ENCODE results near the gene RGP1.

Gene RGP1

DNA sequence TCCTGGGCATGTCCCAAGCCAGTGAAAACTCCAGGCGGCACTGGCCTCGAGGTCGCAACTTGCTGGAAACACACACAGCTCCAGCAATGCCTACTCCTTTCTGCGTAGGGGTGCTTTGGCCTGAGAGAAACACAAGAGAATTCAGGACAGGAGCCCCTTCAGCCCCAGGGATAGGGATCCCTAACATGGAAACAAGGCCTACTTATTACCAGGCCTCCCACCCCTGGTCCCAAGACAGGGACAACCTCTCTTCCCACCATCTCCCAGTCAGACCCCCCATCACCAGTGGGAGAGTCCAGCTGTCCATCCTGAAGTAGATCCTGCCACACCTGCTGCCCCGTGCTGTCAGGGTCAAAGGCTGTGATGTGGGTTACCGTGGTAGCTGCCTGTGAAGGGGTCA, 8.8 kb upstream of the RGP1 start:
- DNase-seq = no peak

DNA sequence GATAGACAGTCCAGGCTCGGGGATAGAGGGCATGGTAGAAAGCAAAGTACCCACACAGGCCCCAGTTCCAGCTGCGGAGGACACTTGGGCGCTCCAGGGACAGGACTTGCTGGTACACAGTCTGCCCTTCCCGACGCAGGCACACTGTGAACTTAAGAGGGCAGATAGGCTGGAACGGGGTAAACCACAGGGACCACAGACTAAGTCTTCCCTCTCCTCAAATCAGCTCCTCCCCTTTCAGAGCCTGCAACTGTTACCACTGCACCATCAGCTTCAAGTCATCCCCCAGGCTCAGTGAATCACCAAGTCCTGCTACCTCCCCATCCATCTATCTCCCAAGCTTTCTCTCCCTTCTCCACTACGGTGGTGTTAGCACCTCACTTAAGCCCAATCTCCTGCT, 7.3 kb upstream of the RGP1 start:
- no peak for DNase-seq

DNA sequence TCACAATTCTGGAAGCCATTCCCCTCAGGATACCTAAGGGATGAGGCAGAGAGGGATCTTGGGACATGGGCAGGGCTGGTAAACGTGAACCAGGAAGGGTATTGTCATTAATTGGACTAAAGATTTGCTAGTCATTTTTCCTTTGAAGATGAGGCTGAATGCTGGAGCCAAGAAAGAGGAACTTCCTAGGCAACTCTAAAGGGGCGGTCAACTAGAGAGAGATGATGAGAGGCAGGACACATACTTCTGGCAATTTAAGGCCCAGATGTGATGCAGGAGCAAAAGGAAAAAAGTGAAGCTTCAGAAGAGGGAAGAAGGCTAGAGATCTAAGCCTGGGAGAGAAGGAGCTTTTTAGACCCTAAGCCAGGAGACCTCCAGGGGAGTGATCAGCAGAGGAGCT, 5.6 kb upstream of the RGP1 start:
- no peak for DNase-seq

DNA sequence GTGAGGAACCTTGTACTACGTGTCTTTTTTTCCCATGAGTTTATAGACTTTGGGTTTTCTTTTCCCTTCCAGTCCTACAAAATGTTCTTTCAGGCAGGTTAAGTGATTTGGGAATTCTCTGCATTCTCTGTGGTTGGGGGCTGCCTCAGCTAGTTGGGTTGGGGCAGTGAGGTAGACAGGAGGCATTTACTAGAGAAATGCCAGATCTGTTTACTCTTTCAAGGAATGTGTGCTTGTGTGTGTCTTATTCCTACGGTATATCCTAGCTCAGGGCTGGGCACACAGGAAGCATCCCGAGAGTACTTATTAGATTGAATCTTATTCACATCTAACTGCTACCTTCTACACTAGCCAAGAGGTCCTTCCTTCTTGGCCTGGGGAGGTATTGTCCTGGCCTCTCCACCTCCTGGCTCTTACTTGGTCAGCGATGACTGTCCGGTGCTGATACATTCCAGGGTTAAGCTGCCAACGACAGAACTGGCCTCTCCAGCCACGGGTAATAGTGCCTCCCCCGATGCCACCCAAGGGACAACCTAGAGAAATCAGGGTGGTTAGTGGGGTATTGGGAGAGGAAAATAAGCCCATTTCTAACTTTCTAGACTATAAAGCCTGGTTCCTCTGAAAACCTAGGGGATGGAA, 5.1 kb upstream of the RGP1 start:
- DNase-seq = no peak

DNA sequence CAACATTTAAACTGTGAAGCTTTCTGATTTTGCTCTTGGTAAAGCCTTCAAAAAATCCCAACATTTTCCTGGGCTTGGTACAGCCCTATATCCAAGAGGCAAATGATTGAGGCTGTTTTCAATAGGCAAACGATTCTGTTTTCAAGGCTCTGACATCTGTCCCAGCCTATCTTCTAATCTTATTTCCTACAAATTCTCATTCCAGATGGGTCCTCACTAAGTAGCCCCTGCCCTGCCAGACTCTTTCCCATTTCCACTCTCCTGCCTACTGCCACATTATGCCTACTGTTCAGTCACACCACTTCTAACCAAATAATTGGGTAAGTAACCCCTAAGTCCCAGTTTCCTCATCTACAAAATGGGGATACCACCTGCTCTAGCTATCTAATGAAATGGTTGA, 3.5 kb upstream of the RGP1 start:
- DNase-seq = no peak

DNA sequence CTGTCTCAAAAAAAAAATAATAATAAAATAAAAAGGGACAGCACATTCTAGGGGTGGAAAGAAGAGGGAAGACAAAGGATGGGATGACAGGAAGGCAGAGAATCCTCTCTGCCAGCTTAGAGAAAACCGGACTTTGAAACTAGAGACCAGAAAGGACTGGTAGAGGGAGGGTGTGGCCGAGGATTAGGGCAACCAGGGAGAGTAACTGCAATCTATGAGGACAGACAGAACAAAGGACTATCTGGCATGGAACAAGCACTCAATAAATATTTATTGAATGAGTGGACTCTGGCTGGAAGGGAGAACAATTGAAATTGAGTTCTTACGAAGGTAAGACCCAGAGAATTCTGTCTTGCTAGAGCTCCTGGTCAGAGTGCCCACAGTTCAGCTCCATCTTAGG, 2.5 kb upstream of the RGP1 start:
- no peak for DNase-seq

DNA sequence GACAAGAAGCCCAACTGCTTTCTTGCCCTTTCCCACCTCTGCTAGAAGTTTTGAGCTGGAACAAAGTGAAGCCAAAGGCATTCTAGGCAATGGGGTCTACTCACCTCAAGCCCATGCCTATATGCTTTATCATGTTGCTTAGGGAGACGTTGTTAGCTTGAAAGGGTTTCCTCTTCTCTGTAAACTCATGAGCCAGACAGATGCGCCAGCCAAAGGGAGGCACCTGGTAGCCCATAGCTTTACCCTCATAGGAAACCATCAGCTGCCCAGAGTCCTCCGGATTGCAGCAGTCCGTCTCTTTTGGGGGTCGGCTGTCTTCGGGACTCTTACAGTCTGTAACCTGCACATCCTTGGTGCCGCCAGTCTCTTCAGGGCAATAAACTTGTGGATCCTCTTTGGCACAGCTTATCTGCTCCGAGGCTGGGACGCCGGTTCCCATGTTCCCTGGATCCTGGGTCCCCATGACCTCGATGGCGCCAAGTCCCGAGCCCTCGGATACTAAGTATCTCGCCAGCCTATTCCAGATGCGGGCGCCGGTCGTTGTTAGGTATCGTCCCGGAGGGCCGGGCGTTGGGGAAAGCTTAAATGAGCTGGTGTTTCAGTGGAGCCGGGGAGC, 737 bp upstream of the RGP1 start:
- DNase-seq = no peak

DNA sequence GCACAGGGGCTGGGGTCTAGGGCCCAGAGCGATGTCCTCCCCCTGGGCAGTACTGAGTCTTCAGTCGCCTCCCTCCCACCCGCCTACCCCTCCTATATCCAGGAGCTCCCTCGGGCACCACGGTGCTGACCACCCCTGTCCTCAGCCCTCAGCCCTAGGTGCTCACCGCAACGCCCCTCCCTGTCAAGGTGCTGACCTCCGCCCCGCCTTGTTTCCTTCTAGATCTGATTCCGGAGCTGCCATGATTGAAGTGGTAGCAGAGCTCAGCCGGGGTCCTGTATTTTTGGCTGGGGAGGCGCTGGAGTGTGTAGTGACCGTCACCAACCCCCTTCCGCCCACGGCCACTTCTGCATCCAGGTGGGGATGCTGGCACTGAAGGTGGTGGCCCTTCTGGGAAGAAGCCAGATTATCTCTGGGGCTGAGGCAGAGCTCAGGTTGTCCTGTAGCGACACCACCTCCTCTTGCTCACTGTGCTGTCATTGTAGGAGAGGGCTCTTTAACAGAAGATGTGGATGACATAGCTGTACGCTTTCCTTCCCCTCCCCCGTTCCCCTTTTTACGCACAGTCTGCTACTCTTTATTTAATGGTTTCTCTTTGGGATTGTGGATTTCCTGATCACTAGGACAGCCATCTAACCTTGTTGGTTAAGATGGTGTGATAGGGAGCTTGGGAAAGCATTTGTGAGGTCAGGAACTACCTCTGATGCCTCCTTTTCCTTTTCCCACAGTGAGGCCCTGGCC, 598 bp downstream of the RGP1 start:
- peak in 15 of 58 donors; percentile 22 to 73 (median 45) for DNase-seq

DNA sequence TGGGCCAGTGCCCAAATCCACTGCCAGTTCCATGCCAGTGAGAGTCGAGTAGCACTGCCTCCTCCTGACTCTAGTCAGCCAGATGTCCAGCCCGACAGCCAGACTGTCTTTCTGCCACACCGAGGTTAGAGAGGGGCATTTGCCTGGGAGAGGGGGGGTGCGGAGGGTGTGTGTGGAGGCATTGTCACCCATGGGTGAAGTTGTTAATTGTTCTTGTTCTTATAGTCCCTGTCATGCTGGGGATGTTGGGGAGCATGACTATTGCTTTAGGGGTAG, 1.1 kb downstream of the RGP1 start:
- peak in 1 of 58 donors; percentile 19 for DNase-seq

DNA sequence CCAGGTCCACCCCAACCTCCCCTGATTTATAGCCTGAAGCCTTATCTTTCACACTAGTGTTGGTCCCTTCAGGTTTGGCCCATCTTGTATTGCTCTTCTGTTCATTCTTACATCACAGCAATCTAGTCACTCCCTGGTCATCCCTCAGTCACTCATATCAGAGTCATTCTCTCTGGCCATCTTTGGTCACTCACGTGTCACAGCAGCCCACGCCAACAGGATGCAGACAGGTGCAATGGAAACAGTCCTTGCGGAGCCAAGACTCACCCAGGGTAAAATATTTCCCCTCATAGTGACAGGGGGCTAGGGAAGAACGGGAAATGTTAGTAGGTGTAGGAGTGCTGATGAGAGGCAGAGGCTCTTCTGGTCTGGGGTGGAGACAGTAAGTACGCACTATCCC, 4.4 kb downstream of the RGP1 start:
- no peak for DNase-seq

DNA sequence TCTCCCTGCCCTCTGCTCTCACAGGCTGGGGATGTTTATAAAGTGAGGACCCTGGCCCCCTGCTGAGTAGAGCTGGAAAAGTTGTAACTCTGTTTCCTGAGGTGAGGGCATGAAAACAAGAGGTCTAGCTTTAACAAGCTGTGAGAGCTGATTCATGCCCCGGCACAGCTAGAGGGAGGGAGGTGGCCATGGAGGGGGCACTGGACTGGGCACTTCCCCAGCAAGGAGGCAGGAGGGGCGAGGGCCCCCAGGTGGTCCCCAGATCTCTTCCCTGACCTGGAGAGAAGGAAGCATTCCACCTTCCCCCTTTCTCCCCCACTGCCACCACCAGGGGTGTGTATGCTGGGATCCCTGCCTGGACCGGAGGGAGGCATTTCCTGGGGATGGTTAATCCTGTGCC, 5.2 kb downstream of the RGP1 start, which contains the start of gene MSMP:
MSMP (minus strand) TSS at position 13 of the 400 bp plus-strand sequence. CDS start 147 bp downstream, outside the sequence.
- no peak for DNase-seq

DNA sequence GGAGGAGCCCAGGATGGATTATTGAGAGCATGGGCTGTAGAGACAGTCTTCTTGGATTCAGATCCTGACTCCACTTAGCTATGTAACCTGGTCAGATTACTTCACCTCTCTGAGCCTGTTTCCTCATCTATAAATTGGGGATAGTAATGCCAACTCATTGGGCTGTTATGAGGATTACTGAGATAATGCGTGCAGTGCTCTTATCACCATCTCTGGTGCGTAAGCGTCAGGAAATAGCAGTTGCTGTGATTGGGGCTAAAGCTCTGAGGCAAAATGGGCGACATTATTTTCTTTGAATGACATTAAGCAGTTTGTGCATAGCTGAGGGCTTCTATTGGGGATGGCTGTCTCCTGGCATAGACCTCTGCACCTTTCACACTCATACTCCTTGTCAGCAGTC, 6.0 kb downstream of the RGP1 start:
- DNase-seq = no peak

DNA sequence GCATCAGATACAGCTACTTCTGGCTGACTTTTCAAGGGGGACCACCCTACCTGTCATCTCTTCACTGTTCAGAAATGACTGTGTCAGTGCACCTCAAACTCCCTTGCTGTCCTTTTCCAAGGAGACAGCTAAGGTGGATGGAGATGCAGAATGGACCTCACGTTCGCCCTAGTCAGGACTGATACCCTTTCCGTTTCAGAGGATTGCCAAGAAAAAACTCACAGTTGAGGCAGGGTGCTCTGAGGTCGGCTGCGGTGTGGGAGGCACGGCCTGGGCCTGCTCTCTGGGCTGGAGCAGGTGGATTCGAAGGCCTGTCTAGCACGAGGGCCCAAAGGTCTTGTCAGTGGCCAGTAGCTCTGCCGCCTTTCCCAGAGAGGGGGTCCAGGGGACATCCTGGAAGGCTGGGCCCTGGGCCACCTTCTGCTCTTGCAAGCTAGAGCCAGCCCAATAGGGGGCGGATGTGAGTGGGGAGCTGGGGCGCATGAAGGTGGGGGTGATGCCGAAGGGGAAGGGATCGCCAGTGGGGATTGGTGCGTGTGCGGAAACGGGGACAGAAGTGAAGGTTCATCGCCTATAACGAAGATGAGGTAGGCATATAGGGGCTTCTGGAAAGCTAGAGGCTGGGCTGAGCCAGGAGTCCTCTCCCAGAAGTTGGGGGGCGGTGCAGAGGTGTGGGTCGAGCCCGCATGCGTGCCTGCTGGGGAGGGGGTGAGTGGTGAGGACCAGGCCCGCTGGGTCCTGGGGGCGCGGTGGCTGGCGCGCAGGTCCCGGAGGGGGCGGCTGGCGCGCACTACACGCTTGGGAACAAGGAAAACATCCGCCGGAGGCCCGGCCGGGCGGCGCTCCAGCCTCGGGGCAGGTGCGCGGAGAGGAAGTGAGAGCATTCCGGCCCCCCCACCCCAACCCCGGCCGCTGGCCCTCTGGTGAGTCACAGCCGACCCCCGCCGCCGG, 7.5 kb downstream of the RGP1 start:
- DNase-seq = peak in 54 of 58 donors; percentile 29 to 87 (median 59)

DNA sequence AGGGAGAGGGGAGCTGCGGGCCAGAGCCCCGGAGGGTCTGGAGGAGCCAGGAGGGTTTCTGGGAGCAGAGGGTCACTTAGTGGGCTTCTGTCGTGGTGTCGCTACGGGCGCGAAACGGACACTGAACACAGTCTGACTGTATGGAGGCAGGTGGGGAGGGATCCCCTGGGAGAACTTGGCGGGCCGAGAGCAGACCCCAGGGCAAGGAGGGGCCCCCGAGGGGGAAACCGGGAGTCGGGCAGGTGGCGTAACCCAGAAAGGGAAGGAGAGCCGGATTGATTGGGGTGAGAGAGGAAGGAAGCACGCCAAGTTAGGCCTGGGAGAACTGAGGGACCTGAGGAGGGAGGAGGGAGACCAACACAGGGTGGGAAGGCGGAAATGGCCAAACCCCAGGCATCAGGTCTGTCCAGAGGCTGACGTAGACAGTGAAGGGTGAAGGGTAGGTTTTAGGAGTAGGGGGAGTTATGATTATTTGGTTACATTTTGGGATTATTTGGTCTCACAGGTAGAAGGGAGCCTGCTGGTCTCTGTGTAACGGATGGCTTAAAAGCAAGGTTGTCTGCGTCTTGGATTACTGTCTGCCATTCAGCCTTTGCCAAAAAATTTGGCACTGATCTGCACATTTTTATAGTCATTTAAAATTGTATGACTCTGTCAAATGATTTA, 8.3 kb downstream of the RGP1 start:
- DNase-seq = peak in 26 of 58 donors; percentile 29 to 76 (median 54)

DNA sequence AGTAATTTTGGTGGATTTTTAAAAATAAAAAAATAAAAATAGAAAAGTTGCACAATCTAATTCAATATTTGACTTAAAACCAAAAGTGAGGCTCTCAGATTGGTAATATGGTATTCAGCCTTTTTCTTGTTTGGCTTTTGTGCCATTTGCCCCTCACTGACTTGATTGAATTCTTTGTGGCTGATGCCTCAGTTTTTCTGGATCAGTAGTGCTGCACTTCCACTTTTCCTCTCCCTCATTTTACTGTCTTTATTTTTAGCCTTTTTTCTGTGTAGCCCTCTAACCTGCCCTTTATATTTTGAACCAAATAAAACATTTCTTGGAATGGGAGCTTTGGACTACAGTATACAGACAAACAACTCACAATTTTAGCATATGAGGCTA, 8.8 kb downstream of the RGP1 start:
- DNase-seq = no peak

DNA sequence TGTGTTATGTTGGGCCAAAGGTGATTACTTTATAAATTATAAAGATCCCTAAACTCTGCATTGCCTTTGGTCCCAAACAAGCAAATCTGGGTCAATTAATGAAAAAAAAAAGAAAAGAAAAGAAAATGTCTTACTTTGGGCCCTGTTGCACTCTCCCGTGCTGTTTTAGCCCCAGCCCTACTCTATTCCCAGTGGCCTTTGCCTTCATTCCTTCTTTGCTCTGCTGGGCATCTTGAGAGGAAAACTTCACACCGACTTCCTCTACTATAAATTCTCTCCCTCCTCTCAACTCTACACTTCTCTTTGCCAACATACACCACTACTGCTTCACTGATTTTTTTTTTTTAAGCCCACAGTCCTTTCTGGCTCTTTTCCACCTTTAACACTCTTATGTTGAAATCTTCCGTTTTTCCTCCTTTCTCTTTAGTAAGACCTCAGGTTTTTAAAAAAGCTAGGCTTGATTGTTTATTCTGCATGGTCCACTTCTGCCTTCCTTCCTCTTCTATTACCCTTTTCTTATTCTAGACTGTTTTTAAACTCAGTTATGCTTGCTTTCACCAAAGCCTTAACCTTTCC, 9.5 kb downstream of the RGP1 start:
- DNase-seq = no peak

DNA sequence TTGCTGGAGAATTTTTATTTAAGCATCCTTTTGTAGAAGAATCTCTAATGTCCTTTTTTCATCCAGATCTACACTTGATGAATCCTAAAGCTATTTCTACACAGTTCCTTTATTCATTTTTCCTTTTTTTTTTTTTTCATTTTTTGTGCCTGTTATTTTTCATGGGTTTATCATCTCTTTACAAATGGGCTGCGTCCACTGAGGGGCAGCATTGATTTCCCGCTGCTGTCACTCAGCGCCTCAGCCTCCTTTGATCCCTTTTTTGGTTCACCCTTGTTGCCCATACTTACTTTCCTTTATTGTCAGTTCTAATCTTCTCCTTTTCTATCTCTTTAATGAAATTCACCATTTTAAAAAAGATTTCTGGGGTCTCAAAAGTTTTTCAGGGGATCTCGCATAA, 10.7 kb downstream of the RGP1 start:
- no peak for DNase-seq

DNA sequence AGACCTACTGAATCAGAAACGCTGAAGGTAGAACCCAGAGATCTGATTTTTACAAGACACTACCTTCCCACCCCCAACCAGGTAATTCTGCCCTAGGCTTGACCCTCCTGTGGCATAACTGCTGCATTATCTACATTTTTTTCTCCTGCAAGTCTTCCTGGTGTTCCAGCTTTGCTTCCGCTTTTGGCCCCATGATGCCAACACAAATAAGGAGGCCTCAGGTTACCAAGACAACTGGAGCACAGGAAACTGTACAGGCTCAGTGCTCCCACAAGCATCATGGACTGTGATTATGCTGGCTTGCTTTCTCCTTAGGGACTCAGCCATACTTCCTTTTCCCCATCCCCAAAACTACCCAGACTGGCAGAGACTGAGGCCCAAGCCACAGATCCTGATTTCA, 11.6 kb downstream of the RGP1 start:
- peak in 3 of 58 donors; percentile 13 to 22 (median 16) for DNase-seq

DNA sequence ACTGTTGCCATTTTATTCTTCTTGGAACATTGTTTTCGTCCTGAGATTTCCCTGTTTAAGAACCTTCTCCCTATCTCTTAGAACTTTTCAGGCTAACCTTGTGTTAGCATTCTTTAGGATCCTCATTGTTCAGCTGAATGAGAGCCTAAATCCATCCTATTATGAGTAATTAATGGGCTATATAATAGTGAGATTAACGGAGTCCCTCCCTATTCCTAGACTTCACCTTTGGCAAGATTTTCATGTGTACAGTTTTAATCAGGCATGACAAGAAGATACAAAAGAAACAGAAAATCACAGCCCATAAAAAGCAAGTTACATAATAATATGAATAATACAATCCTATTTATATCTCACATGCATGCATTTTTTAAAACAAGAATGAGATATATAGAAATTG, 14.1 kb downstream of the RGP1 start:
- no peak for DNase-seq

DNA sequence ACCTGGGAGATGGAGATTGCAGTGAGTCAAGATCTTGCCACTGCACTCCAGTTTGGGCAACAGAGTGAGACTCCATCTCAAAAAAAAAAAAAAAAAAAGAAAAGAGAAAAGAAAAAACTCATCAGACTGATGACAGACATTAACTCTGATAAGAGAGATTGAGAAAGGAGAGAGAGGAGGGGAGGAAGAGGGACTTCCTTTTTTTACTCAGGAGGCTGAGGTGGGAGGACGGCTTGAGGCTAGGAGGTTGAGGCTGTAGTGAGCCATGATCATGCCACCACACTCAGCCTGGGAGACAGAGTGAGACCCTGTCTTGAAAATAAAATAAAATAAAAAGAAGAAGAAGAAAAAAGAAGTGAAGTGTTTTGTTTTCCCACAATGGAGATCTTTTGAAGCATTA, 14.7 kb downstream of the RGP1 start:
- DNase-seq = no peak

DNA sequence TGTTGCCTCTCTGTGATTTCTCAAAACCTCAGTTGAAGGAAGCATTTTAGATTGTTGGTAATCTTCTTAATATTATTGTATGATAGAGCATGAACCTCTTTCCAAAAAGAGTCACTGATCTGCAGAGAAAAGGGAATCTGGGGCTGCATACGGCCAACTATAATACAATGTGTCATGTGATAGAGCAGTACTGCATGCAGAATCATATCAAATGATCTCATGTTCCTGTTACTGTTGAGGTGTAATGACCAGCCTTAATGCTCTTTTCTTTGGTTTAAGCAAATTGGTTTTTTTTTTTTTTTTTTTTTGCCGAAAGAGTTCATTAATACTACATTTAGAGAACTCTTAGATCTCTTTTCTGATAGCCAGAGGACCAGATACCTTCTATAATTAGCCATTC, 17.9 kb downstream of the RGP1 start:
- no peak for DNase-seq
